MM.1S (cell line): ENCODE results near the gene TLE3.

Experiments
- DNase-seq: peaks from one replicate; pipeline ENCODE4 v3.0.0-alpha.2; 2015
- H2AFZ ChIP-seq: fragments of 300-600 bp; sonication (generic); 2 replicates; pipeline ENCODE4 v1.6.0; 2016; ENCODE audit warnings: antibody characterized with exemption, low read length
- H3F3A ChIP-seq: fragments of 300-600 bp; sonication (generic); 2 replicates; pipeline ENCODE4 v1.6.1; 2016; ENCODE audit warnings: mild to moderate bottlenecking, antibody characterized with exemption, low read length, moderate library complexity, mixed read lengths; ENCODE audit not compliant: insufficient read depth
- H3K27ac ChIP-seq: fragments of 300-600 bp; sonication (generic); 2 replicates; pipeline ENCODE4 v1.5.1; 2016; ENCODE audit warnings: mild to moderate bottlenecking, low read length
- H3K27me3 ChIP-seq: fragments of 300-600 bp; sonication (generic); replicated peaks from 2 replicates; pipeline ENCODE4 v1.6.0; 2016; ENCODE audit warnings: low read length; ENCODE audit not compliant: insufficient read depth
- H3K36me3 ChIP-seq: fragments of 300-600 bp; sonication (generic); replicated peaks from 2 replicates; pipeline ENCODE4 v1.6.1; 2016; ENCODE audit warnings: mild to moderate bottlenecking, low read length, mixed read lengths; ENCODE audit not compliant: insufficient read depth
- H3K4me1 ChIP-seq: fragments of 300-600 bp; sonication (generic); 2 replicates; pipeline ENCODE4 v1.6.1; 2016; ENCODE audit warnings: low read length, mixed read lengths
- H3K4me2 ChIP-seq: fragments of 300-600 bp; sonication (generic); 2 replicates; pipeline ENCODE4 v1.6.0; 2016; ENCODE audit warnings: low read depth, low read length
- H3K4me3 ChIP-seq: fragments of 300-600 bp; sonication (generic); 2 replicates; pipeline ENCODE4 v1.5.1; 2016; ENCODE audit warnings: low read length, mixed read lengths
- H3K79me2 ChIP-seq: fragments of 300-600 bp; sonication (generic); 2 replicates; pipeline ENCODE4 v1.6.1; 2016; ENCODE audit warnings: mixed run types, low read length, mixed read lengths
- H3K9ac ChIP-seq: fragments of 300-600 bp; sonication (generic); 2 replicates; pipeline ENCODE4 v1.6.1; 2016; ENCODE audit warnings: low read length, mixed read lengths
- H3K9me2 ChIP-seq: fragments of 300-600 bp; sonication (generic); replicated peaks from 2 replicates; pipeline ENCODE4 v1.6.1; 2016; ENCODE audit warnings: mild to moderate bottlenecking, low read length, mixed read lengths; ENCODE audit not compliant: insufficient read depth
- H3K9me3 ChIP-seq: fragments of 300-600 bp; sonication (generic); replicated peaks from 2 replicates; pipeline ENCODE4 v1.6.1; 2016; ENCODE audit warnings: mild to moderate bottlenecking, low read length, mixed read lengths; ENCODE audit not compliant: insufficient read depth
- H4K20me1 ChIP-seq: fragments of 300-600 bp; sonication (generic); 2 replicates; pipeline ENCODE4 v1.6.1; 2016; ENCODE audit warnings: mild to moderate bottlenecking, low read length, moderate library complexity, mixed read lengths; ENCODE audit not compliant: insufficient read depth
- EZH2 ChIP-seq: fragments of 300-600 bp; sonication (generic); optimal IDR thresholded peaks from 2 replicates; pipeline ENCODE3; 2017; ENCODE audit warnings: low read depth, mild to moderate bottlenecking, antibody characterized with exemption, low read length, mixed read lengths
- EZH2phosphoT487 ChIP-seq: fragments of 300-600 bp; sonication (generic); IDR thresholded peaks from 2 replicates; pipeline ENCODE4 v1.6.1; 2018; ENCODE audit warnings: antibody characterized with exemption, low read length
- TF ChIP-seq, protein P1 (sequence below): fragments of 300-600 bp; sonication (generic); IDR thresholded peaks from 2 replicates; pipeline ENCODE4 v1.5.1; 2016; ENCODE audit warnings: antibody characterized with exemption, low read length, mixed read lengths

The TLE3 gene

DNA sequence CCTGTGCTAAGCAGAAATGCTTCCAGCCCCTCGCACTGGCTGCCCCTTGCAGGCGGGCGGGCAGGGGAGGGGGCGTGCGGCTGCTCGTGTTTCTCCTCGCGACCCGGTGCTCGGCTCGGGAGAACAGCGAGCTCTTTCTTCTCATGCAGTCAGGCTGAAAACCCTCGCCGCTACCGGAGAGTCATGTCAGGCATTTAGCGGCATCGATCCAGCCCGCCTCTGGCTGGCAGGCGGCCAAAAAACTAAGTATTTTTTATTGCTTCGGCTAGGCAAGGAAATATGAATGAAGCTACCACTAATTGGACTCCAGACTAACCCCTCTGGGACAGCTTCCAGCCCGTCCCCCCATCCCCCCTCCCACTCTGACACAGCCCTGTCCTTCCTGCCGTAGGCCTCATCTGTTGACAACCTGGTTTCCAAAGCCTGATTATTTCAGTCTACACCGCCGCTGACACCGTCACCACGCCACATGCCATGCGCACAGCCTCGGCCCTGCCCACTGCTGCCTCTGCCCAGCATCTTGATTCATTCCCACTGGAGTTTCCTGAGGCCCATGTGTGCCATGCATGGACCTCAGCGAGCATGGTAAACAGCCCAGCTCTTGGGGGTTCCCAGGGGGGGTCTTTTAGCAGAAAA, 35.3 kb downstream of the TLE3 start:
- TF ChIP-seq EZH2phosphoT487 (no peak), EZH2 (no peak)
- TF ChIP-seq, protein P1, sequence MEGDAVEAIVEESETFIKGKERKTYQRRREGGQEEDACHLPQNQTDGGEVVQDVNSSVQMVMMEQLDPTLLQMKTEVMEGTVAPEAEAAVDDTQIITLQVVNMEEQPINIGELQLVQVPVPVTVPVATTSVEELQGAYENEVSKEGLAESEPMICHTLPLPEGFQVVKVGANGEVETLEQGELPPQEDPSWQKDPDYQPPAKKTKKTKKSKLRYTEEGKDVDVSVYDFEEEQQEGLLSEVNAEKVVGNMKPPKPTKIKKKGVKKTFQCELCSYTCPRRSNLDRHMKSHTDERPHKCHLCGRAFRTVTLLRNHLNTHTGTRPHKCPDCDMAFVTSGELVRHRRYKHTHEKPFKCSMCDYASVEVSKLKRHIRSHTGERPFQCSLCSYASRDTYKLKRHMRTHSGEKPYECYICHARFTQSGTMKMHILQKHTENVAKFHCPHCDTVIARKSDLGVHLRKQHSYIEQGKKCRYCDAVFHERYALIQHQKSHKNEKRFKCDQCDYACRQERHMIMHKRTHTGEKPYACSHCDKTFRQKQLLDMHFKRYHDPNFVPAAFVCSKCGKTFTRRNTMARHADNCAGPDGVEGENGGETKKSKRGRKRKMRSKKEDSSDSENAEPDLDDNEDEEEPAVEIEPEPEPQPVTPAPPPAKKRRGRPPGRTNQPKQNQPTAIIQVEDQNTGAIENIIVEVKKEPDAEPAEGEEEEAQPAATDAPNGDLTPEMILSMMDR, result no peak
- Histone ChIP-seq H2AFZ (no peak overlapping the region), H3K4me2 (no peak overlapping the region), H3K36me3 (peaks cover 48% of the 10 kb centered on the region), H3F3A (no peaks in the 10 kb centered on the region), H3K4me1 (no peaks in the 10 kb centered on the region), H3K9me3 (no peaks in the 10 kb centered on the region), H3K79me2 (peaks cover 95% of the 10 kb centered on the region), H3K27me3 (no peaks in the 10 kb centered on the region), H3K27ac (no peak overlapping the region), H4K20me1 (0 out of 2 replicates have a peak, but pooled peaks cover 6% of the 10 kb centered on the region), H3K9ac (no peak overlapping the region), H3K9me2 (no peaks in the 10 kb centered on the region), H3K4me3 (no peak overlapping the region)
- no peak for DNase-seq

DNA sequence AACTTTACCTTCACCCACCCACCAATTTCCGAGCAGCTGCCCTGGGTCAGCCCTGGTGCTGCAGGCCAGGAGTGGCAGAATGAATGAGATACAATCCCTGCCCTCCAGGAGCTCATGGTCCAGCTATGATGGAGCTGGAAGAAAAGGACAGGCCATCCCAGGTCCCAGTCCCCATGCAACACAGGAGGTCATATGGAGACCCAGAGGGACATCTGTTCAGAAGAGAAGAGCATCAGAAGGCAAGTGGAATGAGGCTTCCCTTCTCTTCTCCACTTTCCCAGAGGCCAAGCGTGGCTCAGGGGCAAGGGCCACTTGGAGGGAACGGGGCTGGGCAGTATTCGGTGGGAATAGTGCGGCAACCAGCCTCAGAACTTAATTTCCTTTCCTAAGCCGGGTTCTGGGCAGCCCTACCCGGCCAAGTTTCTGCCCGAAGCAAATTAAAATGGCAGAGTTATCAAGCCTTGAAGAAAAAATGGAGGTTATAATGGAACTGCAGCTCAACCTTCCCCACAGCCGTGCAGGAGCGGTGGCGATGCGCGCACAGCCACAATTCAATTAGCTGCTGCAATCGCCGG, 35.9 kb downstream of the TLE3 start:
- no peak overlapping the region for H3K27ac ChIP-seq
- peaks cover 48% of the 10 kb centered on the region for H3K36me3 ChIP-seq
- no peak overlapping the region for H3K9ac ChIP-seq
- H3K4me2 ChIP-seq, result no peak overlapping the region
- no peaks in the 10 kb centered on the region for H3K9me2 ChIP-seq
- H3F3A ChIP-seq, result no peaks in the 10 kb centered on the region
- no peaks in the 10 kb centered on the region for H3K4me1 ChIP-seq
- 0 out of 2 replicates have a peak, but pooled peaks cover 6% of the 10 kb centered on the region for H4K20me1 ChIP-seq
- H3K79me2 ChIP-seq, result peaks cover 94% of the 10 kb centered on the region
- H2AFZ ChIP-seq, result no peak overlapping the region
- DNase-seq, result no peak
- no peak overlapping the region for H3K4me3 ChIP-seq
- H3K27me3 ChIP-seq, result no peaks in the 10 kb centered on the region
- no peaks in the 10 kb centered on the region for H3K9me3 ChIP-seq
- TF ChIP-seq, protein P1, result no peak
- TF ChIP-seq EZH2 (no peak), EZH2phosphoT487 (no peak)

DNA sequence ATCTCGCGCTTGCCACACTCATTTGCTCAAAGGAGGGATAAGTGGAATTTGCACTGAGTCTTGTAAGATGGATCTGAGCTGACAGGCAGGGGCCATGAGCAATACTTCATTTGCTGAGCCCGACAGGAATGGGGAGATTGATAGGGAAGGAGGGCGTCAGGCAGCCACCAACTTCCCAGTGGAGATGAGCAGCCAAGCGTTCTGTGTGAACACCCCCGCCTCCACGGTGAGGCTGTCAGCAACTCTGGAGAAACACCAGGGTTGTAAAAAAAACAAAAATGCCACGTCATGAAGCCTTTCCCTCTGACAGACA, 36.8 kb downstream of the TLE3 start:
- H3K27me3 ChIP-seq, result no peaks in the 10 kb centered on the region
- peaks cover 44% of the 10 kb centered on the region for H3K36me3 ChIP-seq
- H3K79me2 ChIP-seq, result peaks cover 86% of the 10 kb centered on the region
- no peak overlapping the region for H3K27ac ChIP-seq
- TF ChIP-seq, protein P1, result no peak
- TF ChIP-seq EZH2phosphoT487, result no peak
- TF ChIP-seq EZH2, result no peak
- no peaks in the 10 kb centered on the region for H3K9me3 ChIP-seq
- H2AFZ ChIP-seq, result no peak overlapping the region
- DNase-seq, result no peak
- no peak overlapping the region for H3K9ac ChIP-seq
- H3F3A ChIP-seq, result no peaks in the 10 kb centered on the region
- no peaks in the 10 kb centered on the region for H3K9me2 ChIP-seq
- no peaks in the 10 kb centered on the region for H3K4me1 ChIP-seq
- H3K4me3 ChIP-seq, result no peak overlapping the region
- no peak overlapping the region for H3K4me2 ChIP-seq
- 0 out of 2 replicates have a peak, but pooled peaks cover 6% of the 10 kb centered on the region for H4K20me1 ChIP-seq
